Measurements from ENCODE around the gene CCR7. TPM values are rescaled to one million over a fixed set of nuclear protein-coding genes. Genes with fewer than 3 reads are reported as not detected.

The CCR7 gene
- total RNA-seq, 4 donors from 2014 or later, result 1.5 TPM; not detected in 3

DNA sequence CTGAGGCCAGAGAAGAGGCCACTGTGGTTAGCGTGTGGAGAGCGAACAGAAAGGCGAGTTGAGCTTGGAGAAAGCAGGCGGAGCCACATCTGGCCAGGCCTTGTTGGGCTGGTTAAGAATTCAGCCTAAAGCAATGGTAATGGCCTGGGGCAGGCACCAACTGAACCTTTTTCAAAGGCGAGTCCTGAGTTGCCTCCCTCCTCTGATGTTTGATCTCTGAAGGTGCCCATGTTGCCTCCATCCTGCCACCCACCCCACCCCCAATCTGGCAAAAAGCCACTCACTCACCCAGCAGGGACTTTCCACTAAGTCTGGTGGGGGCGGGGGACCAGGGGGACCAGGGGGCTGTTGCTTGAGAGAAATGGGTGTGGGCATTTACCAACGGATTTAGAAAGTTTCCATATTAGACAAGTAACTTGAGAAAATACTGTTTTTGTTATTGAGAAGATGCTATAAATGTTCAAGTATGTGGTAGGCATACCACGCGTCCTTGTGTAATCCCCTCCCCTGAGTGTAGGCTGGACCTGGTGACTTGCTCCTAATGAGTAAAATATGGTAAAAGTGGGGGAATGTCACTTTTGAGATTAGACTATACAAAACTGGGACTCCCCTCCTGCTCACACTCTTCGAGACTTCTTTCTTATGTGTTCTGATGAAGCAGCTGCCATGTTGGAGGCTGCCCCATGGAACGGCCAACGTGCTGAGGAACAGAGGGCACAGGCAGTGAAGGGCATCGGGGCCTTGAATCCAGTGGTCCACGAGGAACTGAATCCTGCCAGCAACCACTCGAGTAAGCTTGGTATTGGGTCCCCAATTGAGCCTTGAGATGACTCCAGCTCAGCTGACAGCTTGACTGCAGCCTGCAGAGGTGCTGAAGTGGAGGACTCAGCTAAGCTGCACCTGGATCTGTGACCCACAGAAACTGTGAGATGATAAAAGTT is 34.0 kb downstream of the CCR7 start:
- H3K27me3 ChIP-seq, result no peaks in the 10 kb centered on the region
- peak overlapping the region in 1 of 4 donors; percentile 91 for H3K27ac ChIP-seq
- peak in 1 of 2 donors; percentile 8 for DNase-seq (ENCODE audit: low spot score in 2 of 2)
- no peaks in the 10 kb centered on the region for H3K36me3 ChIP-seq
- 89 to 91% methylated on average over 15 of the region's 15 CpGs for WGBS, 2 donors
- TF ChIP-seq EP300 (IDR thresholded peaks at IDR 0.05), result no peak
- no peak for TF ChIP-seq POLR2A (IDR thresholded peaks at IDR 0.05)
- TF ChIP-seq, protein P1, sequence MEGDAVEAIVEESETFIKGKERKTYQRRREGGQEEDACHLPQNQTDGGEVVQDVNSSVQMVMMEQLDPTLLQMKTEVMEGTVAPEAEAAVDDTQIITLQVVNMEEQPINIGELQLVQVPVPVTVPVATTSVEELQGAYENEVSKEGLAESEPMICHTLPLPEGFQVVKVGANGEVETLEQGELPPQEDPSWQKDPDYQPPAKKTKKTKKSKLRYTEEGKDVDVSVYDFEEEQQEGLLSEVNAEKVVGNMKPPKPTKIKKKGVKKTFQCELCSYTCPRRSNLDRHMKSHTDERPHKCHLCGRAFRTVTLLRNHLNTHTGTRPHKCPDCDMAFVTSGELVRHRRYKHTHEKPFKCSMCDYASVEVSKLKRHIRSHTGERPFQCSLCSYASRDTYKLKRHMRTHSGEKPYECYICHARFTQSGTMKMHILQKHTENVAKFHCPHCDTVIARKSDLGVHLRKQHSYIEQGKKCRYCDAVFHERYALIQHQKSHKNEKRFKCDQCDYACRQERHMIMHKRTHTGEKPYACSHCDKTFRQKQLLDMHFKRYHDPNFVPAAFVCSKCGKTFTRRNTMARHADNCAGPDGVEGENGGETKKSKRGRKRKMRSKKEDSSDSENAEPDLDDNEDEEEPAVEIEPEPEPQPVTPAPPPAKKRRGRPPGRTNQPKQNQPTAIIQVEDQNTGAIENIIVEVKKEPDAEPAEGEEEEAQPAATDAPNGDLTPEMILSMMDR (IDR thresholded peaks at IDR 0.05), result no peak
- H3K9me3 ChIP-seq, result no peaks in the 10 kb centered on the region
- H3K4me1 ChIP-seq, result peaks cover 0 to 42% (median 22%) of the 10 kb centered on the region in 4 donors
- H3K4me3 ChIP-seq, result no peak overlapping the region

DNA sequence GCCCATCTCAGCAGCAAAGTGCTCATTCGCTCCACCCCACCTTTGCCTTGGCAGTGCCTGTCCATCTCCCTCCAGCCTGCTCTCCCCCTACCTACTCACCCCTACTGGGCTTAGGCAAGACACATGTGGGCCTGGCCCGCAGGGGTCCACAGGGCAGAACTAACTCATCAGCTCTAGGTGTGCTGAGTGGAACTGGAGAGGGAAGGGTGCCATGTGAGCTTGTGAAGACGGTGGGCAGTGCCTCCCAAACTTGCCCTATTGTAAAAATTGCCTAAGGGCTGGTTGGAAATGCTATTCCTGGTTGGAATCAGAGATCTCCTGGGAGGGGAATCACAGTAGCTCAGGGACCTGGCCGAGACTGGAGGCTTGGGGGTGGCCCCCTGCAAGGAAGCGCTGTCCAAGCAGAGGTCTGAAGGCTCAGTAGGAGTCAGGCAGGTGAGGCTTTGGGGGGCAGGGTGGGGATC is 34.7 kb downstream of the CCR7 start:
- DNase-seq (ENCODE audit: low spot score in 2 of 2), result peak in 1 of 2 donors; percentile 6
- Histone ChIP-seq H3K4me3 (no peak overlapping the region), H3K36me3 (no peaks in the 10 kb centered on the region), H3K9me3 (peaks cover 0 to 7% (median 3%) of the 10 kb centered on the region in 4 donors), H3K27me3 (no peaks in the 10 kb centered on the region), H3K4me1 (peaks cover 0 to 35% (median 17%) of the 10 kb centered on the region in 4 donors), H3K27ac (no peak overlapping the region)
- TF ChIP-seq EP300 (IDR thresholded peaks at IDR 0.05) (no peak), POLR2A (IDR thresholded peaks at IDR 0.05) (no peak)
- TF ChIP-seq, protein P1 (IDR thresholded peaks at IDR 0.05), result no peak
- WGBS, 2 donors, result 92 to 93% methylated on average over 5 of the region's 5 CpGs

DNA sequence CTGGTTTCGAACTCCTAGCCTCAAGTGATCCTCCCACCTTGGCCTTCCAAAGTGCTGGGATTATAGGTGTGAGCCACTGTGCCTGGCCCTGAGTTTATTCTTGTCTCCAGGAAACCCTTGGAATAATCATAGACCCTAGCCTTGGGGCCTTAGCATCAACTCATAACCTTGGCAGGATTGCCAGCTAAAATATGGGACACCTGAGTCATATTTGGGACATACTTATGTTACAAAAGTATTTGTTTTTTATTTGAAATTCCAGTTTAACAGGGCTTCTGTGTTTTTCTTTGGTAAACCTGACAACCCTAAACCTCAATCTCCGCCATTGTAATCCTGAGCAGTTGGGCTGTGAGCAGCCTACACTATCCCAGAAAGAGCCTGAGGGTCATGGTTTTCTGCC is 35.3 kb downstream of the CCR7 start:
- Histone ChIP-seq H3K36me3 (no peaks in the 10 kb centered on the region), H3K27ac (no peak overlapping the region), H3K9me3 (peaks cover 0 to 13% (median 4%) of the 10 kb centered on the region in 4 donors), H3K27me3 (no peaks in the 10 kb centered on the region), H3K4me3 (no peak overlapping the region), H3K4me1 (peaks cover 0 to 29% (median 17%) of the 10 kb centered on the region in 4 donors)
- WGBS, 2 donors, result 97 to 100% methylated on average over 2 of the region's 2 CpGs
- TF ChIP-seq EP300 (IDR thresholded peaks at IDR 0.05), result no peak
- no peak for DNase-seq (ENCODE audit: low spot score in 2 of 2)

DNA sequence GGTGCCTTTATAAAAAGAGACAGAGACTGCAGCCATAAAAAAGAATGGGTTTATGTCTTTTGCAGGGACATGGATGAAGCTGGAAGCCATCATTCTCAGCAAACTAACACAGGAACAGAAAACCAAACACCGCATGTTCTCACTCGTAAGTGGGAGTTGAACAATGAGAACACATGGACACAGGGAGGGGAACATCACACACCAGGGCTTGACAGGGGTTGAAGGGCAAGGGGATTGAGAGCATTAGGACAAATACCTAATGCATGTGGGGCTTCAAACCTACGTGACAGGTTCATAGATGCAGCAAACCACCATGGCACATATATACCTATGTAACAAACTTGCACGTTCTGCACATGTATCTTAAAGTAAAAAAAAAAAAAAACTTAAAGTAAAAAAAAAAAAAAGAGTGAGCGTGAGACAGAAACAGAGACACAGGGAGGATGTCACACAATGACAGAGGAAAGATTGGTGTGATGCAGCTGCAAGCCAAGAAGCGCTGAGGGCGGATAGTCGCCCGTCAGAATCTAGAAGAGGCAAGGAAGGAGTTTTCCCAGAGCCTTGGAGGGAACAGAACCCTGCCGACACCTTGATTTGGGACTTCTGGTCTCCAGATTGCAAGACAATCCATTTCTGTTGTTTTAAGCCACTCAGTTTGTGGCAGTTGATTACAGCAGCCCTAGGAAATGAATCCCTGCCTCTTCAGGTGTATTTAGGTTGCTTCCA is 36.4 kb downstream of the CCR7 start:
- Histone ChIP-seq H3K27me3 (no peaks in the 10 kb centered on the region), H3K36me3 (no peaks in the 10 kb centered on the region), H3K4me3 (no peak overlapping the region), H3K9me3 (peaks cover 0 to 13% (median 4%) of the 10 kb centered on the region in 4 donors), H3K4me1 (peaks cover 0 to 28% (median 16%) of the 10 kb centered on the region in 4 donors), H3K27ac (no peak overlapping the region)
- WGBS, 2 donors, result 88 to 89% methylated on average over 10 of the region's 10 CpGs
- peak in 1 of 2 donors; percentile 5 for DNase-seq (ENCODE audit: low spot score in 2 of 2)
- no peak for TF ChIP-seq EP300 (IDR thresholded peaks at IDR 0.05)
- TF ChIP-seq POLR2A (IDR thresholded peaks at IDR 0.05), result no peak
- TF ChIP-seq, protein P1 (IDR thresholded peaks at IDR 0.05), result no peak

DNA sequence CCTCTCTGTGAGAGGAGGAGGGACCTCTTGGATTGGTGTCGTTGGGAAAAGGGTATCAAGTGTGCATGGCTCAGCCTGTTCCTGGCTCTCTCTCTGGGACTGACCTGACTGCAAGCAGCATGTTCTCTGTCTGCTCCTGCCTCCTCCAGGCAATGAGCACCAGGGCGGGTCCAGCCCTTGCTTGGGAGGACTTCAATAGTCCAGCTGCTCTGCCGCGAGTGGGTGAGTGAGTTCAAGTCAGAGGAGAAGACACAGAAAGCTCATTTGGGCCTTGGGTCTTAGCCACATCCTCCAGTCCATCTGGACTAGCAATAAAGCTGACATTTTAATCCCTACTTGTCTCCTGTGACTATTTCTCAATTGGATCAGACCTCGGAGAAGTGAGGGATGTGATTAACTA is 38.6 kb downstream of the CCR7 start:
- H3K27me3 ChIP-seq, result no peaks in the 10 kb centered on the region
- WGBS, 2 donors, result 43 to 66% methylated on average over 5 of the region's 5 CpGs
- TF ChIP-seq, protein P1 (IDR thresholded peaks at IDR 0.05), result no peak
- TF ChIP-seq POLR2A (IDR thresholded peaks at IDR 0.05) (no peak), EP300 (IDR thresholded peaks at IDR 0.05) (no peak)
- peak overlapping the region in 1 of 4 donors; percentile 40 for H3K27ac ChIP-seq
- peaks cover 0 to 13% (median 4%) of the 10 kb centered on the region in 4 donors for H3K9me3 ChIP-seq
- H3K4me1 ChIP-seq, result peaks cover 0 to 15% (median 3%) of the 10 kb centered on the region in 4 donors
- H3K36me3 ChIP-seq, result no peaks in the 10 kb centered on the region
- H3K4me3 ChIP-seq, result no peak overlapping the region
- no peak for DNase-seq (ENCODE audit: low spot score in 2 of 2)

Measured in tibial nerve (tissue), 4 donors.